ENCODE results near the gene GNLY.
"Not testable (repeated sequence)": the region's sequence is repeated elsewhere in the genome, so short reads cannot be mapped to it uniquely, and the experiment has no call there.

Gene GNLY

DNA sequence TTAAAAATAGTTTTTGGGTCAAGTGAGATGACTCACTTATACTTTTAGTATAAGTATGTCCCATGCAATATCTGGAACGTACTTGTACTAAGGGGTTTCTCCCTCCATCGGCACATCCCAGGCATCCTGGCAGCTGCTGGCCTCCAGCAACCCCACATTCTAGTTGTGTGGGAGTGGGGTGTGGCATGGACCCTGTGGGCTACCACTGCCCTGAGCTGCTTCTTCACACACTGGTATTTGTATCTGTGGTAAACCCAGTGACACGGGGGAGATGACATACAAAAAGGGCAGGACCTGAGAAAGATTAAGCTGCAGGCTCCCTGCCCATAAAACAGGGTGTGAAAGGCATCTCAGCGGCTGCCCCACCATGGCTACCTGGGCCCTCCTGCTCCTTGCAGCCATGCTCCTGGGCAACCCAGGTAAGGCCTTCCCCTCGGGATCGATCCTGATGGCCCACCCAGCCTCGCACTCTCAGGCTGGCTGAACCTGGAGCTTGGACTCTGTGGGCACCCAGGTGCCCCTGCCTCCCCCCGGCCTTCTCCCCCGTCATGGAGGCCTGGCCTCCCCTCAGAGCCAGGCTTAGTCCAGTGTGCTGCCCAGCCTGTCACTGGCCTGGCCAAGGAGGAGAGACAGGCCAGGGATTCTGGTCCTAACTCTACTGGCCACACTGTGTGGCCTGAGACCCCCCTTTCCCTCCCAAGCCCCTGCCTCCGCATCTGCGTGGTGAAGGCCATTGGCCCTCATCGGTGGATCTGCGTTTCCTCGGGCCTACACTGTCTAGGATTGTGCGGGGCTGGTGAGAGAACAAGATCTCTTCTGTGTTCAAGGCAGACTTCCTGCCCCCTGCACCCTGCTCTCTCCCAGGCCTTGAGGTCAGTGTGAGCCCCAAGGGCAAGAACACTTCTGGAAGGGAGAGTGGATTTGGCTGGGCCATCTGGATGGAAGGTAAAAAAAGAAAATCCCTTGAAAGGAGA, at the start of gene GNLY:
TSS of gene GNLY (plus strand) at position 307 of the 974 bp plus-strand sequence. CDS start at position 368, 61 bp downstream.
- no peak for DNase-seq

DNA sequence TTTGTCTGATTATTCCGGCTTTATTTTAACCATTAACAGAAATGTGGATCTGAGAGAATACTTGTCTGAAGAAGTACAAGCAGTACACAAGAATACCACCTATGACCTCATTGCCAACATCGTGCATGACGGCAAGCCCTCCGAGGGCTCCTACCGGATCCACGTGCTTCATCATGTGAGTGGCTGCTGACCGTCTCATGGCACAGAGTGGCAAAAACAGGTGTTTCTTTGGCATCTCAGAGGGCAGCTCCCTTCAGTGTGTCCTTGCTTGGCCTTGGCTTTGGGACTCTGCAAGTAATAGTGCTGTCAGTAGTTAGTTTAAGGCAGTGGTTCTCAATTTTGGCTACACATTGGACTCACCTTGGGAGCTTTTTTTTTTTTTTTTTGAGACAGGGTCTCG, 49.2 kb upstream of the GNLY start:
- no peak for DNase-seq

DNA sequence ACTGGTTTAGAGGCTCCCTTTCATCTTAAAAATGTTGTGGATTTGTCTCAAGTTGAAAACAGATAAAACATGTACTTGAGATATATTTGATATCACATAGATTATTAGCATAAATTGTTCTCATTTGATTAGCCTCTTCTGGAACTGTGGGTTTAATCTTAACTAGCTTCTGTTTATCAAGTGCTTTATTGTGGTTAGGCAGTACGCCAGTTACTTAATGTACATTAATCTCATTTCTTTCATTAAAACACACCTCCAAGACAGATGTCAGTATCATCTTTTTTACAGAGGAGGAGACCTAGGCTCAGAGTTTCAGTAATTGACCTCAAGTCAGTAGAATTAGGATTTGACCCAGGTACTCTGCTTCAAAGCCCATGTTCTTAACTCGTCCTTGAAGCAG, 48.0 kb upstream of the GNLY start:
- no peak for DNase-seq

DNA sequence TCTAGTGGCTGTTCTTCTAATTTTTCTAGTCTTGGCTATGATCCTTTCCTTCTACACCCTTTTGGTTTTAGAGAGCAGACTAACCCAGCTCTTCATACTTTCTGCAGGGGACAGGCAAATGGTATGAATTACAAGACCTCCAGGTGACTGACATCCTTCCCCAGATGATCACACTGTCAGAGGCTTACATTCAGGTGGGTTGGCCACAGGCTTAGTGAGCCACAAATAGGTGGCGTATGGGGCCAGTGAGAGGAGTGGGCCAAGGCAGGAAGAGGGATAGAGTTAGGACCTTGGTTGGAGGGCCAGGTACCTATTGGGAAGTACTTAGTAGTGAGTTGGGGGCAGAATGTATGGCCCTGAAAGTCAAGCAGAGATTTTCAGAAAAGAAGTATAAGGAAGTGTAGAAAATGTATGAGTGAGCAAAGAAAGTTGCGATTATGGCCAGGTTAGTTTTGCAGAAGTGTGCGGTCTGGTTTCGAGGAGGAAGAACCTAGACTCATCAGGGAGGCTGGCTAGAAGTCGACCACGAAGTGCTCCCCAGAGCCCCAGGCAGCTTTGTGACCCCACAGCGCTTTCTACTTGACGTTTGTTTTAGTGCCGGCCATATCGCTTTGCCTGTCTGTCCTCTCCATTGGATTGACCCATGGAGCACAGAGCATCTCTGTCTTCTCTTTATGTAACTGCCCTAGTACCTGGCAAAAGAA, 46.2 kb upstream of the GNLY start:
- DNase-seq = no peak

DNA sequence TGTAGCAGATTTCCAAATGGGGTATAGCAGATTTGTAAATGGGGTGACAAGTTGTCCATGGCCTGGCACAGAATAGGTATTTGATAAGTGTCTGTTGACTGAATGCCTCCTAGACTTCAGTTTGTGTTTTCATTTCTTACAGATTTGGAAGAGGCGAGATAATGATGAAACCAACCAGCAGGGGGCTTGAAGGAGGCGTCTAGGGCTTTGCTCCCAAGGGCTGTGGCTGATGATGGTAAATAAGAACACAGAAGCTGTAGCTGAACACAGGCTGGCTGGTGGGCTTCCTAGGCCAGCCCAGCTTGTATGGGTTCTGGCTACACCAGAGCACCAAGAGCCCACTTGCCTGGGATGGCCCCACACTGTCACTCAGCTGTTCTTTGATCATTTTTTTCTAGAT, 45.5 kb upstream of the GNLY start:
- DNase-seq = no peak

DNA sequence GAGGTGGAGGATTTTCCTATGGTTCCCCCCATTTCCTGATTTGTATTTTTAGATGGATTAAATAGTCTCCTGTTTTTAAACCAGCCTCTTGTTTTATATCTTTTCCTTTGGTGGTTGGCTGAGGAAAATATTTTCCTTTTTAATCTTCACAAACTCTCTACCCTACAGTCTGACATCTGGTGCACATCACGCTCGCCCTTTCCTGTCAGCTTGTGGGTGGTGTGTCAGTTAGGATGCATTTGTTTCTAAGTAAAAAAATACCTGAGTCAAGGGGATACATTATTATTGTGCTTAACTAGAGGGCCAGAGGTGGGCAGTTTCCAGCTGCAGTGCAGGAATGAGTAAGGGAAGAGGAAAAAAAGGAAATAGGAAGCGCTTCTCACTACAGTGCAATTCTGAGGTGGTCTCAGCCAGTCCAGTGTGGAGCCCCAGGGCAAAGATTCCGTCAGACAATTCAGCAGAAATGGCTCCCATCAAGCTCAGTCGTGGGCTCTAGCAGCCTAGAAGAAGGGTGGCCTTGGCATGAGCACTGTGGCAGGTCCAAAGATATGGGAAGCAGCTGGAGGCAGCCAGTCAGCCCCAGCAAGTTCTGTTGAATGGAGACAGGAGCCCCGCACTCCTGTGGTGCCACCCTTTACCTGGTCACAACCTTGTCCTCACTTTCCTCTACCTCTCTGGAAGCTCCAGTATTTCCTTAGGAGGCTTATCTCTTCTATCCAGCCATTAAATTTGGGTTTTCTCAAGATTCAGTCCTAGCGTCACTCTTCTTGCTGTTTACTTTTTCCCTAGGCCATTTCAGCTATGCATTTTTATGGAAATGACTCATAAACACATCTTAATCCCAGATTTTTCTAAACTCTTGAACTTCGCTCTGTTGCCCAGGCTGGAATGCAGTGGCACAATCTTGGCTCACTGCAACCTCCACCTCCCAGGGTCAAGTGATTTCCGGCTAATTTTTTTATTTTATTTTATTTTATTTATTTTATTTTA, 44.7 kb upstream of the GNLY start:
- DNase-seq = no peak

DNA sequence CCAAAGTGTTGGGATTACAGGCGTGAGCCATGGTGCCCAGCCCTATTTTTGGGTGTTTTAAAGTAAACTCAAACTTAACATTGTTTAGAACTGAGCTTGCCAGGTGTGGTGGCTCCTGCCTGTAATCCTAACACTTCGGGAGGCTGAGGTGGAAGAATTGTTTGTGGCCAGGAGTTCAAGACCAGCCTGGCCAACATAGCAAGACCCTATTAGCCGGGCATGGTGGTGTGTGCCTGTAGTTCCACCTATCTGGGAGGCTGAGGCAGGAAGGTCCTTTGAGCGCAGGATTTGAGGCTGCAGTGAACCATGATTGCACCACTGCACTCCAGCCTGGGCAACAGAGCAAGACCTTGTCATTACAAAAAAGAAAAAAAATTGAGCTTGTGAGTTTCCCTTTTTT, 43.7 kb upstream of the GNLY start:
- DNase-seq = no peak

DNA sequence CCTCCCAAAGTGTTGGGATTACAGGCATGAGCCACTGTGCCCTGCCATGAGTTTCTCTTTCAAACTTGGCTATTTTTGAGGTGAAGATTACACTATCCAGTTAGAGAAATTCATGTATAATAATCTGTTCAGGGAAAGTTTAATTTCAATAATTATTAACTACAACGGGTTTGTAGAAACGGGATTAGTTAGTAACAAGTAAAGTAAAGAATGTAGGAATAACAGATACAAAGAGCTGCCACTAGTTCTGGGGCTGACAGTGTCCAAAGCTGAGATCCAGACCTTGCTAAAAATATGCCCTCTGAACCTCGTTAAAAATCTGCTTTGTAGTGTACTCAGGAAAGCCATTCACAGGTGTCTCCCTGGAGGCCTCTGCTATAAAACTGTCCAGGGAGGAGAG, 43.1 kb upstream of the GNLY start:
- no peak for DNase-seq

DNA sequence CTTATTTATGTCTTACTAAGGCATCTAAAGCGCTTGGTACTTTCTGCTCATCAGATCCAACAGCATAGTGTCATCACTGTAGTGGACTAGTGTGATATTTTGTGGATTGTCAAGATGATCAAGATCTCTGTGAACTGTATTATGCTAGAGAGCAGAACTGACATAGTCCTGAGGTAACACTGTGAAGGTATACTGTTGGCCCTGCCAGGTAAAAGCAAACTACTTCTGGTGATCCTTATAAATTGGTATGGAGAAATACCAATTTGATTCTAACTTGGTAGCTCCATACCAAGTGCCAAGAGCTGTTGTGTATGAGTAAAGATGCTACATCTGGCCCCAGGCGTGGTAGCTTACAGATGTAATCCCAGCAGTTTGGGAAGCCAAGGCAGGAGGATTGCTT, 42.1 kb upstream of the GNLY start:
- no peak for DNase-seq

DNA sequence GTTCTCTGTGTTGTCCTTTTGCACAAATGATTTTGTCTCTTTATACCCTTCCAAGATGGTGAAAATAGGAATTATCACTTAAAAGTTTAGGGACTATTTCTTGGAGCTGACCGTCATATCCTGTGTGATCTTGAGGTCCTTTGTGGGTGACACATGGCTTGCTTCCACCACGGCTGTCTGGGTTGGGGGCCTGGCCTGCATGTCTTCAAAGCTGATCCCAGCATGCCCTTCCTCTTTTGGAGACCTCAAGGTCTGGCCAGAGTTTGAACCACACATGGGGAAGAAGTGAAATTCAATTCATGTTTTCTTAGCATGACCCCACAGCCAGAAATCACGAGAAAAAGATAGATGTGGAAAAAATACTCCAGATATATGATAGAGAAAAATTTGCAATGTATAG, 40.2 kb upstream of the GNLY start:
- no peak for DNase-seq

DNA sequence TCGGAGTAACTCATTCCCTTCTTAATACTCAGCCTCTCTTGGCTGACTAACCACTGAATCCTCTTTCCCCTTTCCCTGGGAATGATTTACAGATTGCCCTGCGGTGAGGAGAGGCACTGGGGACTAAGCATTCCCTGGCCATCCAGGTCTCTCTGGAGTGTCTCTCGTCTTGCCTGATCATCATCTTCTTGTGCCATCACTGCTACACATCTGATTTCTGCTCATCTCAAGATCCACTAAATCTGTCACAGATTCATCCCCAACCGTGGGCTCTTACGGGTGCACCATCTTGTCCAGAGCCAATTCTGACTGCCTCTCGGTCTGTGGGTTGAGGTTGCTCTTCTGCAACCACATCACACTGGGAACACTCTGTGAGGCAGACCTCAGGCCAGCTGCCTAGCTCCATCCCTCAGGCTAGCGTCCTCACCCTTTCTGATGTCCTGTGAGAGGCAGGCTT, 38.2 kb upstream of the GNLY start:
- DNase-seq = no peak

DNA sequence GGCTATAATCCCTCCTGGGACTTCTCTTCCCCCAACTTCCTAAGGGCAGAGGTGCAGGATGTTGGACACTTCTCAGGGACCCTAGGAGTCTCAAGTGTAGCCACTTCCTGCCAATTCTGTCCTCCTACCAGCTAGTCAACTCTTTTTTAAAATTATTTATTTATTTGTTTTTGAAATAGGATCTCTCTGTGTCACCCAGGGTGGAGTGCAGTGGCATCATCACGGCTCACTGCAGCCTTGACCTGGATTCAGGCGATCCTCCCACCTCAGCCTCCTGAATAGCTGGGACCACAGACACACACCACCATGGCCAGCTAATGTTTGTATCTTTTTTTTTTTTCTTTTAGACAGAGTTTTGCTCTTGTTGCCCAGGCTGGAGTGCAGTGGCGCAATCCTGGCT, 37.7 kb upstream of the GNLY start:
- DNase-seq = no peak

DNA sequence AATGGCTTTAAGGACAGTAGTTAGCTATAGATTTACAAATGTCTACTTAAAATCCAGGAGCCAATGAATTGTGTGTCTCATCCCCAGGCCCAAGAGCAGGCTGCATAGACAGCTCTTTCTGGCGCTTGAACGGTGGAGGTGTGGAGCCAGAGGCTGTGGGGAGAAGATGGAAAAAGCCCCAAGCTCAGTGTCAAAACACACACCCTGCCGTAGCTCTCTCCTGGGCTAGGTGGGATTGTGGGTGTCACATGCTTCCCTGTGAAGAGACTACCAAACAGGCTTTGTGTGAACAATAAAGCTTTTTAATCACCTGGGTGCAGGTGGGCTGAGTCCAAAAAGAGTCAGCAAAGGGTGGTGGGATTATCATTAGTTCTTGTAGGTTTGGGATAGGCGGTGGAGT, 36.8 kb upstream of the GNLY start:
- not testable (repeated sequence) for DNase-seq

DNA sequence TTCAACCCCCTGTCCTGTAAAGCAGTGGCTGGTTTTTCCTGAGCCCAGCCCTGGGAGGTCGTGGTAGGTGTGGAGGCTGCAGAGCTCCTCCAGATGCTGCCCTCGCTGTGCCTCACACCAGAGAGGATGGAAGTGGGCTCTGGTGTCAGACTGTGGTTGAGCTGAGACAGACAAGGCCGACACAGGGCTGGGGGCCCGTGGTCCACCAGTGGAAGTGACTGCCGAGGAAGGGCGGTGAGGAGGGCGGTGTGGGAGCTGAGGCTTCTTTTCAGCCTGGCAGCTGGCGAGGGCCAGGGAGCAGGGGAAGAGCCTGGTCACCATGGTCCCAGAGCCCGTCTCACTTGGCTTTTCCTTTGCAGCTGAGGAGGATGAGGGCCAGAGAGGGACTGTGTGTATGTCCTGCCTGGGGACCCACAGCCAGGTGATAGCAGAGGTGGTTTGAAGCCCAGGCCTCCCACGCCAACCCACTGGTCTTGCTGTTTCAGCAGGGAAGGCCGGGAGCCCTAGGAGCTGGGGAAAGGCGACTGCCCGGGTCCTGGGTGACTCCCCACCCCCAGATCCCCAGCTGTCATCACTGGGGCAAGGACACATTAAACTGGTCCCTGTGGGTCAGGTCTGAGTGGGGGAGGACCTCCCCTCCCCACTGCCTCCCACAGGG, 34.7 kb upstream of the GNLY start:
- no peak for DNase-seq

DNA sequence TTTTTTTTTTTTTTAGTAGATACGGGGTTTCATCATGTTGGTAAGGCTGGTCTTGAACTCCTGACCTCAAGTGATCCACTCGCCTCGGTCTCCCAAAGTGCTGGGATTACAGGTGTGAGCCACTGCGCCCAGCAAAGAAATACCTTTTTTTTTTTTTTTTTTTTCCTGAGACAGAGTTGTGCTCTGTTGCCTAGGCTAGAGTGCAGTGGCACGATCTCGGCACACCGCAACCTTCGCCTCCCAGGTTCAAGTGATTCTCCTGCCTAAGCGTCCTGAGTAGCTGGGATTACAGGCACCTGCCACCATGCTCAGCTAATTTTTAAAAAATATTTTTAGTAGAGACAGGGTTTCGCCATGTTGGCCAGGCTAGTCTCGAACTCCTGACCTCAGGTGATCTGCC, 33.9 kb upstream of the GNLY start:
- DNase-seq = not testable (repeated sequence)

DNA sequence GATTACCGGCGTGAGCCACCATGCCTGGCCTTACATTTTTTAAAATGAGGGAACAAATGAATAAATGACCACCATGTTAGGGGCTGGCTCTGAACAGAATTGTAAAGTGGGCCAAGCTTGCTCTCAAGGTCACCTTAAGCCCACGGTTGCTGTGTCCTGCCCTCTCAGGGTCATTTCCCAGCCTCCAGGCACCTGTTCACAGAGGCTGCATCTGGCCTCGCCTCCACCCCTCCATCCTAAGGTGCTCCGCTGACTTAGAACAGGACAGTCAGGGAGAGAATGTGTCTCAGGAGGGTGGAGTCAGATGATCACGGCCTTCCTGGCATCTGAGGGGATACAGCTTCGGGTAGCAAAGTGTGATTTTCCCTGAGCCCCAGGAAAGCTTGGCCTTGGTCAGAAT, 33.4 kb upstream of the GNLY start:
- DNase-seq = no peak

DNA sequence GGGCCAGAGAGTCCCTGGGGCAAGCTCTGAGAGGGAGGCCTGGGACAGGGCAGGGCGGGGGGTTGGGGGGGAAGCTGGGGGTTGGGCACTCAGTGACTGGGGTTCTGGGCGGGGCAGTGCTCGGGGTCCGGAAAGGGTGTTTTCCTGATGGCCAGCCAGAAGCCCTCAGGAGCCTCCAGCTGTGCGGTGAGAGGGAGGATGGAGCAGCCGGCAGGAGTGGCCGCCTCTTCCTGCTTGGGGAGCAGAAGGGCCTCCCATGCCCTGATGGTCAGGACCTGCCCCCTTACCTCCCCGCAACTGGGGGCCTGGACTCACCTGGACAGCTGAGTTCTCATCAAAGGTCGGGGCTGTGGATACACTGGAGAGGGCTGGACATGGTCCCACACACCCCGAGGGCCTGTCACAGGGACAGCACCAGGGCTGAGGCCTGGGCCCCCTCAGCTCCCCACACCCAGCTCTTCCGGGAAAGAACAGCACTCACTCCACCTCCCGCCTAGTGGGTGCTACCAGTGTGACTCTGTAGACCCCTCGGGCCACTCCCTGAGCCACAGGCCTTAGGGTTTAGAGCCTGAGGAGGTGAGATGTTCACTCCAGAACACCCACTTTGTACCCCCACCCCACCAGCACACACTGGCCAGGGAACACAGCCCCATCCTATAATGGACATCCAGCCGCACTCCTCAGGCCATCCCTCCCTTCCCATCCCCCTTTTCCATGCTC, 32.9 kb upstream of the GNLY start:
- DNase-seq = no peak

DNA sequence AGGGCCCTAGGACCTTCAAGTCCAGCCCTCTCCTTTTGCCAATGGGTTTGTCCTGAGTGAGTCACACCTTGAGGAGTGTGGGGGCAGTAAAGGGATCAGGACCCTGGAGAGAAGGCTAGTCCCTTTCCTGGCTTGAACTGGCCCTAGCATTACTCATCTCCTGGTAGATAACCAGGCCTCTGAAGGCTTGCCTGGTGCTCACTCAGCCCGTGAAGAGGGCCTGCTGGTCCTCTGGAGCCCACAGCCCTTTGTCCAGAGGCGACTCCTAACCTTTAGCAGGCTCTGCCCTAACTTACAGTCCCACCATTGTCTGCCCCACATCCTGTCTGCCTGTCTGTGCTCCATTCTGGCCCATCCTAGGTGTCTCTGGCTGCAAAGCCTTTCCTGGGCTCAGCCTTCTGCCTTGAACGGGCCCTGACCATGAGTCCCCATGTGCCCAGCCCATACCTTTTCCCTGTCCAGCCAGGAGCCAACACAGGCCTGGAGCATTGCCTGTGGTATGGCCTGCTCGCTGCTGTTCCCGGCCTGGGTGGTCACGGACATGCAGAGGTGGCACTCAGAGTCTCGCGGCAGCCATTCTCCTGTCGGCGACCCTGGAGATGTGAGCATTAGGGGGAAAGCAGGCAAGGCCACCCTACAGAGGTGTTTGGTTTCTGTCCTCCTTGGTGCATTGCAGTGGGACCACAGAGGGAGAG, 31.1 kb upstream of the GNLY start:
- no peak for DNase-seq

DNA sequence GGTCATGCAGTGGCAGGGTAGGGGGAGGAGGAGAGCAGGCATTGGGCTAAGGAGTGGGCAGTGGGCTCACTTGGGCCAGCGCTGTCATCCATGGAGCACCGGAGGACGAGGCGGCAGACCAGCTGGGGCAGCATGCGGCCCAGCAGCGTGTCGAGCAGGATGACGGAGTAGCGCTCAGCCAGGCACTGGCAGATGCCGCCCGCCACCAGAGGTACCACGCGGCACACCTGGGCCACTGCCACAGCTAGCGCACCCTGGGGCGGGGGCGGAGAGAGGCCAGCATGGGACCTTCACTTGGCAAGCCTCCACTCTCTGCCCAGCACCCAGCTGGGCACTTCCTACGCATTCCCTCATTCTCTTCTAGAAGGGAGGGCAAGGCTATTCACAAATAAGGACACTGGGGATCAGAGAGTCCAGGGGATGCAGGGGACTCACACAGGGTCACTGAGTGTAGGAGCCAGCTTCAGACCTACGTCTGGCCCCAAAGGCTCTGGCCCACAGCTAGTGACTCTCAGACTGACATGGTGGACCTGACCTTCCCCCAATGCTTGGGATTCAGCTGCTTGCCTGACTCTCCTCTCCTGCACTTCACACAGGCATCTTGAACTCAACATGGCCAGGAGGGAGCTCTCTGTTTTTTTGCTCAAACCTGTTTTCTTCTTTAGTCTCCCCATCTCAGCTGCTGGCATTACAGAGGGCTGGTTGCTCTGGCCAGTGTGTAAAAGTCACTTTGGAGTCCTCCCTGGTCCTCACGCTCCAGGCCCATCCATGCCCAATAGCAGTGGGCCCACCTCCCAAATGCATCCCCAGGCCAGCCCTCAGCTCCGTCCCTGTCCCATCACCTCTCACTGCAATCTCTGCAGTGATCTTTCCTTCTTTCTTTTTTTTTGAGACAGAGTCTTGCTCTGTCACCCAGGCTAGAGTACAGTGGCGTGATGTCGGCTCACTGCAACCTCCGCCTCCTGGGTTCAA, 30.3 kb upstream of the GNLY start:
- DNase-seq = no peak
